IPS DF 19.7 (cell line): ENCODE data around the gene DDX17.

Source experiments
- DNase-seq: peaks from one replicate; pipeline ENCODE4 v3.0.0-alpha.2; 2013; ENCODE audit warnings: low read depth, low spot score

Gene DDX17

DNA sequence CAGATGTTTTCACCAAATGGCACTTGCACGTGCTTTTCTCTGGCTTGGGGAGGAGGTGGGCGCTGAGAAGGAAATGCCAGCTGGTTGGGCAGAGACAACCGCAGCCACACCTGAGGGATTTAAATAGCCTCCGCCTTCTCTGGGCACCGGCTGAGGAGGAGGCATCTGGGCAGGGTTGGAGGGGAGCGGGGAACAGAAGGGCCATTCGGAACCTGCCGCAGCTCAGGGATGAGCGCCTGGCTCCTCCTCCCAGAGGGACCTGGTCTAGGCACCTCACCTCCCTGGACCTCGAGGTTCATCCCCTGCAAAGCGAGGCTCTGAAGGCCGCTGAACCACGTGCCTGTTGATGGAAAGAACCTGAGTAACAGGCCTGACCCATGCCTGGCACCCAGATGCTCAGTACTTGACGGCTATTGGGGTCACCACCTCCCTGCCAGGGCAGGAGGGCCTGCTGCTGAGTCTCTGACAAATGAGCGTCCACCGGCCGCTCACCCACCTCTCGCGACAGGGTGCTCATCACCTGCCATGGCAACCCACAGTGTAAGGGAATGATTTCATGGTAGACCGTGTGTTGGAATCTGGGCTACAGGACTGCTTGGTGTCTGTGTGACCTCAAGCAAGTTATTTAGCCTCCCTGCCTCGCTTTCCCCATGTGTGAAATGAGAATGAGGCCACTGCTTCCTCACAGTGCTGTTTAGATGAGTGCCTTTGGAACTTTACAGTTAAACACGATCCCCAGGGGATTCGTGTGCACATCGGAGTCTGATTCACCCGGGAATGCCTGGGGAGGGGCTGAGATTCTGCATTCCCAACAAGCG lies 40.2 kb downstream of the DDX17 start:
- no peak for DNase-seq

DNA sequence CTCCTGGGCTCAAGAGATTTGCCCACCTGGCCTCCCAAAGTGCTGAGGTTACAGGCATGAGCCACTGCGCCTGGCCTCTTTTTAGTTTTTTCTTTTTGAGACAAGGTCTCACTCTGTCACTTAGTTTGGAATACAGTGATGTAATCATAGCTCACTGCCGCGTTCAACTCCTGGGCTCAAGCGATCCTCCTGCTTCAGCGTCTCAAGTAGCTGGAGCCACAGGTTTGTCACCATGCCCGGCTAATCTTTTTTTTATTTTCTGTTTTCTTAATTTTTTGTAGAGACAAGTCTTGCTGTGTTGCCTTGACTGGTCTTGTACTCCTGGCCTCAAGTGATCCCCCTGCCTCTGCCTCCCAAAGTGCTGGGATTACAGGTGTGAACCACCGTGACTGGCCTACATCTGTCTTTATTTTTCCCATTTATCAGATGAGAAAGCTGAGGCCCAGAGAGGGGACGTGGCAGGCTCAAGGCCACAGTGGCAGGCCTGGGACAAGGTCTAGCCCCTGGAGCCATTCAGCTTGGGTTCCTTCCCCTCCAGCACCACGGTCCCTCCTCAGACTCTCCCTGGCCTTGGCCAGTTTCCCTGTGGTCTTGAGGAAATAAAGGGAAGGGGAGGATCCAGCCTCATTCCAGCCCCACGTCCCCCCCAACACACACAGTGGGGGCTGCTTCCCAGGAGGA lies 41.0 kb downstream of the DDX17 start:
- no peak for DNase-seq

DNA sequence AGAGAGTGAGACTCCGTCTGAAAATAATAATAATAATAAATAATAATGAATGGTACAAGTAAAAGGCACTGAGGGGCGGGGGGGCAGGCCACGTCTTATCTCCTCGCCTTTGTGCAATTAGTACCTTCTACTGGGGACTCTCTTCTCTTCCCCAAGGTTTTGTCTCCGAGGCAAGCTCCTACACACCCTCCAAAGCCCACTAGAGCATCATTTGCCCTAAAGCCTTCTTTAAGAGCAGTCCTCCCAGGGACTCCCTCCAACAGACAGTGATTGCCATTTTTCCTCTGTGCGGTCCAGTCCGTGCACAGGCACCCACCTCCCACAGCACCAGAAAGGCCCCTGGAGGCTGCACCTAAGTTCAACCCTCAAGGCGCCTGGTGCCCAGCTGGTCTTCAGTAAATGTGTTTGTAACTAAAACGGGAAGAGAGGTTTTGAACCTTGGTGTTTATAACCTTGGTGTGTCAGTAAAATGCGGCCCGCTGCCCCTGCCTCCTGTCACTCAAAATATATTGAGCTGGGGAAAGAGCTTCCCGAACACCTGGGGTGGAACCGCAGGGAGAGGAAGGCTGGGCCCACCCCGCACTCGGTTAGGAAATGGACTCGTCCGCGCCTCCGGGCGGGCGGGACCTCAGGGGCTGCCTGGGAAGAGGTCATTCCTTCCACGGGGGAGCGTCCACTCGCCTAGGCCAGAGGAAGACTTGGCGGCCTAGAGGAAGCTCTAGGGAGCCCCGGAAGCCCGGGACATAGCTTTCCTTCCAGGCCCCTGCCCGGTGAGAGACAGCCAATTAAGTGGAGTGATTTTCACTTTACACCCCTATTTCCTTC lies 42.9 kb downstream of the DDX17 start:
- no peak for DNase-seq

DNA sequence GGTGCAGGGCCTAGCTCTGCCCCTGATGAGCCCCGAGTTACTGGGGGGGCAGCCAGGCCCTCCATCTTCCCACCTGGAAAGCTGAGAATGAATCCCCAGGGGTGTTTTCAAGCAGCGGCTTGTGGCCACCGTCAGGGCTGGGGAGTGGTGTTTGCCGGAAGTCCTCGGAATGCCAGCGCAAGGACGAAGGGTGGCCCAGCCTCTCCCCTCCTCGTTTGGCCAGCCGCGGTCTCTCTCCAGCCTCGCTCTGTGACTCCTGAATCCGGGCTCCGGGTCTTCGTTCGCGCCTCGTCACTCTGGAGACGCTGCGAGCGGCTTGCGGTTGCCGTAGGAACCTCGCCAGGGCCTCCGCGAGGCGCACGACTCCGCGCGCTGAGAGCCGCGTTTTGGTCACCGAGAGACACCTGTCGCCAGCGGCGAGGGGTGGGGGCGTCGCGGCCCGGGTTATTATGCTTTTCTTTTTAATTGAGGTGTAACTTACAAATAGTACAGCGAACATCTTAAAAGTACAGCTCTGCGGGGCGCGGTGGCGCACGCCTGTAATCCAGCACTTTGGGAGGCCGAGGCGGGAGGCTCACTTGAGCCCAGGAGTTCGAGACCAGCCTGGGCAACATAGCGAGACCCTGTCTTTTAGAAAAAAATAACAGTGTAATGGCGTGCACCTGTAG lies 44.6 kb downstream of the DDX17 start:
- peak; percentile 82 for DNase-seq

DNA sequence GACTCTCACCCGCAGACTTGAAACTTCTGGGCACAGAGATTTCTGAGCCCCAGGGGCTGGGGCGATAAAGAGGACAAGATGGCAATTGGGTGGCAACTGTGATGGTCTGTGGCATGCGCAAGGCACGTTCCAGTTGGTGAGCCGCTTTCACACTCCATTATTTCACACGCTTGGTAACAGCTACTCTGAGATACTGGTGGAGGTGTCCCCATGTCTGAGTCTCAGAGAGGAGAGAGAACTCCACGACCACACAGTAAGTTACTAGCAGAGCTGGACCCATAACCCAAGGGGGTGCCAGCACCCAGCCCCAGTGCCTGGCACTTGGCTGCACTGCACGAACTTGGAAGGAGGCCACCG lies 45.1 kb downstream of the DDX17 start:
- no peak for DNase-seq

DNA sequence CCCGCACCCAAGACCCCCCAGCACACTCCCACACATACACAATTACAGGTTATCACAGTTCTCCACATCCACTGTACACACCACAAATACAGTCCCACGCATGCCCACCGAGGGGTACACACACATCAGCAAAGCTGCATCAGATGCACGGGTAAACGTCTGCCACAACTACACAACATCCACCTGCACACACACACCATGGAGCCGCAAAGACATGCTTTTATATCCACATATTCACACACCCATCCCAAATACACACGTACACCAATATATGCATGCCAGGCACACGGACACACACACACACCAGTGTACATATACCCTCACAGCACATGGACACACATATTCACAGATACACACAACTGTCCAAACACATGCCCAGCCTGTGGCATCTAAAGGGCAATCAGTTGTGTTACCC lies 45.7 kb downstream of the DDX17 start:
- no peak for DNase-seq

DNA sequence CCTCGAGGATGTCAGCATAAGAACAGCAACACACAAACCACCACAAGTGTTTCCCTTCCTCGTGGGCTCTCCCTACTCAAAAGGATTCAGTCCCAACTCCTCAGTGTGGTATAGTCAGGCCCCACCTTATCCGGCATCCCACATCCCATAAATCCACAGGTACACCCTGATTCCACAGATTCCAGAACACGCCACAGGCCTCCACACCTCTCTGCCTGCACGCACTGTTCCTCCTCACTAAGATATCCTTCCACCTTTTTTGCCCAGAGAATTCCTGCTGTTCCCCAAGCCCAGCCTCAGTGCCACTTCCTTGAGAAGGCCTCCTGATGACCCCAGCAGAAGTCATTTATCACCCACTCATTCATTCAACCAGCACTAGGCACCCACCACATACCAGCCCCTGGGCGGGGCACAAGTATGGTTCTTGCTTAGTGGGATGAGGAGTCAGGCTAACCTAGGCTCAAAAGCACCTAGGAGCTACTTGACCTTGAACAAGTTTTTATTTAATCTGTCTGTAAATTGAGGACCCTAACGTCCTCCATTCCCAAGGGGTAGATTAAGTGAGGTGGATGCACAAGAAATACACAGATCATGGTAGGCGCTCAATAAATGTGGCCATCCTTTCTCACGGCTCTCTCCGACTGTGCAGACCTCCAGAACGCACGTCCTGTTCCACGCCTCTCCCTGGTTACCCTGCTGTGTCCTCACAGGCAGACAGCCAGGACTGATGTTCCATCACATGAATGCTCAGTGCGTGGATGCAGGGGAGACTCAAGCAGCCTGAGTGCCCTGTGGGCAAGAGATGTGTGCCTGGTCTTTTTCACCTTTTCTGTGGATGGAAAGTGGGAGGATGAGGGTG lies 49.0 kb downstream of the DDX17 start:
- DNase-seq, result no peak

DNA sequence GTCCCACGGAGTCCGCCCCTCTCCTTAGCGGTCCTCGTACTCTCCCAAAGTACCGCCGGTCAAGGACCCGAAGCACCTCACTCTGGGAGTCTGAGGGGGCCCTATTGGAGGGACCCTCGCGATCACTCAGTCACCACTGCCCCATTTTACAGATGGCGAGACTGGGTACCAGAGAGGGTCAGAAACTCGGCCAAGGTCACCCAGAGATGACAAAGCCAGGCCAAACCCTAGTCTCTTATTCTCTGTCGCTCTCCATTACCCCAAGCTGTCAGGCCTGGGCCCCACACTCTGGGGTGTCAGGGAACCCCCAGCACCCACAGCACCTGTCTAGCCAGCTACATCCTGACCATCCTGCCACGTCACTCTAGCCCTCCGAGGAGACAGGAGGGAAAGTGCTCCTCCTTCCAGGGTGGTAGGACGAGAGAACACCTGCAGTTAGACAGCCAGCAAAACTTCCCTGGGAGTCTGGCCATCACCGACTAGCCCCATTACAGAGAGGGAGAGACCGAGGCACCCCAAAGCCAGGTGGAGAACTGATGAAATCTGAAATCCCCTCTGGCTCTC lies 49.8 kb downstream of the DDX17 start:
- DNase-seq, result no peak

DNA sequence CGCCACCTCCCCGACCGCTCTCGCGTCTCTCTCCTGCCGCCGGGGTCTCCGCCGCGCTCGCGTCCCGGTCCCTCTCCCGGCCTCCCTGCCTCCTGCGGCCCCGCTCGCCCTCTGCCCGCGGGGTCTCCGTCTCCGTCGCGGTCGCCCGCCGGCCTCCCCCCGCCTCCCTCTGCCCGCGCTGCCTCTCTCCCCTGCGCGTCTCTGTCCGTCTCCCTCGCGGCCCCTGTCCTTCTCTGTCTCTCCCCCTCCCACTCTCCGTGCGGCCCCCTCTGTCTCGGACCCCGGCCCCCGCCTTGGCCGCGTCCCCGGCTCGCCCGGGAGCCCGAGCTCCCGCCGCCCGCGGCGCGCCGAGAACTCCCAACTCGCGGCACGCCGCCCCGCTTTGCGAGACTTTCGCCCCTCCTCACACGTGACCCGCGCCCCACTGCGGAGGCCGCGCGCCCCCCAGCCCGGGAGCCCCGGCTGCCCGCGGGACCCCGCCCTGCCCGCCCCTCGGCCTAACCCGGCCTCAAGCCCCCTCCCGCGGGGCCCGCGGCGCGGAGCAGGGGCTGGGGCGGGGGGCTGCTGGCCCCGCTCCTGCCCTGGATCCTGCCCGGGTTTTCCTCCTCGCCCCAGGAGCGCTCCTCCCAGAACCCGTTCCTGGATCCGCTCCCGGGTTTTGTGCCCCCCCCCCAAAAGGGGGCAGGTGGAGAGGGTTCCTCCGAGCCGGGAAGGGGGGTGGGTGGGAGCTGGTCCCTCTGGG lies 50.4 kb downstream of the DDX17 start:
- DNase-seq, result no peak

DNA sequence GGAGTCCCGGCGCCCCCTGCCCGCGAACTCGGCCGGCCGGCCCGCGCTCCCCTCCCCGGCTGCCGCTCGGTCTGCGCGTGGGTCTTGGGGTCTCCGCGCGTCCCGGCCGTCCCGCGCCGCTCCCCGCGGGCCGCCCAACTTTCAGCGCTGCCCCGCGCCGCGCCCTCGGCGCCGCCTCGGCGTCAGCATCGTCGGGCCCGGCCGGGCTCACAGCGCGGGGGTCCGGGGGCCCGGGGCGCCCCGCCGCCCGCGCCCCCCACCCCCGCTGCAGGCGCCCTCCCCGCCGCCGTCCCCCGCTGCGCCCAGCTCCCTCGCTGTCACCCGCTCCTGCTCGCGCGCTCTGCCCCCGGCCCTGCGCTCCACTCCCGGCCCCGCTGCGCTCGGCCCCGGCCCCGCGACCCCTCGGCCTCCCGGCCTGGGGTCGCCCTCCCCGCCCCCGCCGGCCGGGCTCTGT lies 51.0 kb downstream of the DDX17 start, which contains the start of gene KCNJ4:
Gene KCNJ4 (minus strand): TSS at position 124 of the 454 bp plus-strand sequence. CDS start 27,067 bp downstream, outside the sequence.
- DNase-seq, result no peak

DNA sequence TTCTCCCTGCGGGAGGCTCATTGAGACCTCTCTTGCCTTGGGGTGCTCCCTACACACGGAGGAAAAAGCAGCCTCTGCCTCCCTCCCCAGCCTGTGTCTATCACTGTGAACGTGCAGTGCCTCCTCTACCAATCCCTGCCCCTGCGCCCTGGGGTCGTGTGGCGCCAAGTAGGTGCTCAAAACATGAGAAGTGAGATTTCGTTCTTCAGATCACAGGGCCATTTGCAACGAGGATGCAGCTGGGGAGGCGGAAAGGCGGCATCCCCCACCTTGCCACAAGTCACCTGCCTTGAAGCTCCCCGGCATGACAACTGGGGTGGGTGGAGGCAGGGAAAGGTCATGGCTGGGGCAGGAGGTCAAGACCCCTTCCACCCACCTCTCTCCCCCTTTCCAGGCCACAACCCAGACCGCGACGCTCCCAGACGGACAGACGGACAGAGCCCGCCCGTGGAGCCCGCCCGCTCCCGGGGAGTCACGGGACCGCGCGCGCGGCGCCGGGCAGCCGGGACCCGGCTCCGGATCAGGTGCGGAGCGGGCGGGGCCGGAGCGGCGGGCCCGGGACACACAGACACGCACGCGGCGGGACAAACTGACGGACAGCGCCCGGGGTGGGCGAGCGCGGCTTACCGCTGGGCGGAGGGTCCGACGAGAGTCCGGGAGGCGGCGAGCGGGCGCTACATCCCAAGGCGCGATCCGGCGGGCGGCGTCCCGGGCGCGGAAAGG lies 51.6 kb downstream of the DDX17 start:
- DNase-seq, result no peak

DNA sequence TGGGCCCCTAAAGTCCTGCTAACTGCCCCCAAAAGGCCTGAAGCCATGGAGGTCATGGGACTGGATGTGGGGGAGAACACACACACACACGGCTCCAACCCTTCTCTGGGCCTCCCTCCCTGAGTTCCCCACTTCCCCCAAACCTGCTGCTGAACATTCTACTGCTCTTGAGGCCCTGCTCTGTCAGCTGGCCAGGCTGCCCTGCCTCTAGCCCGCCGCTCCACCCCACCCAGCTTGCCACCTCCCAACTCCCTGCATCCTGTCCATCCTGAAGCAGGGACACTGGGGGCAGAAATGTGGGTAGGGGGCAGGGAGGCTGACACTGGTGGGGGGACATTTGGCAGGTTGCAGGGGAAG lies 52.1 kb downstream of the DDX17 start:
- DNase-seq, result no peak

DNA sequence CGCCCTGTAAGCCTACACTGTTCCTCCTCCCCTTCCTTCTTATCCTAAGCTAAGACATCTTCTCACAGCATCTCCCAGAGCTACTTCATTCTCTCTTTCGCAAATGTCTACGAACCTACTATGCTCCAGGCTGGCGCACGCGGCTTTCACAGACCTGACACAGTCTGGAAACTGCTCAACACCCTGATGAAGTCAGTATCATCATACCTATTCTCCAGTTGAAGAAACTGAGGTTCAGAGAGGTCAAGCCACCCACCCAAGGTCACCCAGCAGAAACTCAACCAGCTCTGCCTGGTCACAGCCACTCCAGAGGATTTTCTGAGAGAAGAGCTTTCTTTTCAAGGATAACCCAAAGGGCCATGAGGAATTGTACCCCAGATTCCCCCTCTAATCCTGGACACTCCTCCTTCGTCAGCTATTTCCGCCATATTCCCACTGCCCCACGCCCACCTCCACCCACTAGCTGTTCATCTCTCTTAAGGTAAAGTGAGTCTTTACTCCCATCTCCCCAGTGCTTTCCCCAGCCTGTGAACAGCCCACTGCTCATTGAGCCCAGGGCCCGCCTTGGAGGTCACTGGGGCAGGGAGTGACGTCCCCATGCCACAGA lies 52.9 kb downstream of the DDX17 start:
- no peak for DNase-seq

DNA sequence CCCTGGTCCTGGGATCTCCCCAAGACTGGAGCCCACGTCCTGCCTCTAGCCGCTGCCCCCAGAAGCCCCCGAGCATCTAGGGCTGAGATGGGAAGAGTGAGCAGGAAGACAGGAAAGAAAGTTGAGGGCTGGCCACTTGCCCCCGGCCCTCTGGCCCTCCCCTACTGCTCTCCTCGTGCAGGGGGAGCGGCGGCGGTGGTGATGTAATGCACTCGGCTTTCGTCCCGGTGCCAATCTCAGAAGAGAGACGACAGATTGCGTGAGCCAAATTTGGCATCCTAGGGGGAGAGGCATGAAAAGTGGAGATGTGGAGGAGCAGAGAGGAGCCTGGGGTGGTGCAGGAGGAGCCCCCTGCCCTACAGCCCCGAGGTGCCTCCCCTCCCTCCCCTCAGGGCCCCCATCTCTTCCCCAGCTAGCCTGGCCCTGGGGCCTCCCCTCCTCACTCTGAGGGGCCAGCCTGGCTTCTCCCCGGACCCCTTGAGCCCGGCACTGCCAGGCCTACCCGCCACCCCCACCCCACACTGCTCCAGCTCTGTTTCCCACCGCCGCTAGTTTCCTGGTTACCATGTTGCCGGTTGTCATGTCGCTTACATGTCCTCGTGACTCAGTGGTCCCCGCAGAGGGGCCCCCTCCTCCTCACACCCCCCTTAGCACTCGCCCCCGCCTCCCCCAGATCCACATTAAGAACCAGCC lies 53.6 kb downstream of the DDX17 start:
- no peak for DNase-seq

DNA sequence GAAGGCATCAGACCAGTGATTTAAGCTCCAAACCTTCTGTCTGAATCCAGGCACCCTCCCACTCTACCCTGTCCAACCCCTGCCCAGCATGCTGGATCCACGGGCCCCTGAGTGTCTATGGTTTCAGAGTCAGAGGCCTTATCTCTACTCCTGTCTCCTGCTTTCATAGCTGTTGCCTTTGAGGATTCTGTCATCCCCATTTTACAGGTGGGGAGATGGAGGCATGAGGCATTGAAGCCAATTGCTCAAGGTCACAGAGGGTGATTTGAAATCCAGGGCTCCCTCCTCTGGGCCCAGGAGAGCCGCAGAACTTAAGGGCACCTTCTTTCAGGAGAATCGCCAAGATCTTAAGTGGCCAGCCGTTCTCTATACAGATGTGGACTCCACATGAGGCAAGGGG lies 54.2 kb downstream of the DDX17 start:
- DNase-seq, result no peak

DNA sequence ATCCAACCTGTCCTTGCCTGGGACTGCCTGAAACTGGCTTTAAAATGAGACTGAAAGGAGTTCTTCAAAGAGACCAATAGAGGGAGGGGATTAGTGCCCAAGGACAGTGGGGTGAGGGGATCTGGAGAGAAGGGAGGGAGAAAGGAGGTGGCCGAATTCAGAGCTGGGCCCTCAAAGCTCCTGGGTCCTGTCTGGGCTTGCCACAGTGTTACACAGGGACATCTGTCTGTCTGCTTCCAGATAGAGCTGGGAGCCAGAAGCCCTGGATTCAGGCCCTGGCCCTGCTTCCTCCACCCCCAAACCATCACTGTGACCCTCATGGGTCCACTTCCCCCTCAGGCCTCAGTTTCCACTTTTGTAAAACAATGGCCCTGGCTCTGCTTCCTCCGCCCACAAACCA lies 54.7 kb downstream of the DDX17 start:
- DNase-seq, result no peak

DNA sequence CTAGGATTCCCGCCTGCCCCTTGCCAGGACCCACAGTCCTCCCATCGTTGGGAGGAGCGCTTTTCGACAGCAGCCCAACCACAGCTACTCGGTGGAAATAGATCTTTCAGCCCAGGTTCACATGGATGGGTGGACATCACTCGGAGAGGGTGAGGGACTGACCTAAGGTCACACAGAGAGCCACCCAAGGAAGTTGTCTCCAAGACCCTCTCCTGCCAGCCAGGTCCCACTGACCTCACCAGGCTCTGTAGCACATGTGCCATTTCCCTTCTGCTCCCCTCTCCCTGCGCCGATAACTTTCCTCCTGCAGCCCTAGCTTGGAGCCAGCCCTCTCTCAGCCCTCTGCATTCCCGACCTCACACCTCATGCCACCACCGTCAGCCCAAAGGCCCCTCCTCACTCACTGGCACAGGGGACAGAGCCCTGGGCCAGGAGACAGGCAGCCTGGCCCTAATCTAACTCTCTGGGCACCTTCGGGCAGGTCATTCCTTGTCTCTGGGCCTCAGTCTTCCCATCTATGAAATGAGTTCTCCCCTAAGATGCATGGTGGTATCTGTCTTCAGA lies 55.8 kb downstream of the DDX17 start:
- DNase-seq, result no peak

DNA sequence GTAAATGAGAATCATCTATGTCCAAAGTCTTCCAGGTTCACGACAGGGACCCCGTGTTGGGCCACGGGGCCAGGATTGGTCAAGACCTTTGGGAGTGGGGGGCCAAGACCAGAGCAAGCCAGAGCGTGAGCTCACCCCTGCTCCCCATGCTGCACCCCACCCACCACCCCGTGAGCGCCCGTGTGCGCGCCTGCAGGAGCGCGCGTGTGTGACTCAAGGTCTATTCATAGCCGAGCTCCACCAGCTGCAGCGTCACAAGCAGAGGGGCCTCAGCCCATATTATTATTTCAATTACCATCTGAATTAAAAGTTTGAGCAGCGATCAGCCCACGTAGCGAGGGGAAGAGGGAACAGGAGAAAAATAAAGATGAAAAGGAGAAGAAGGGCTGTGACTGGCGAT lies 56.3 kb downstream of the DDX17 start:
- DNase-seq, result no peak
